Bronchial epithelial cell (primary cell): ENCODE data around the gene C7orf25. TPM values are rescaled to one million over a fixed set of nuclear protein-coding genes. Genes with fewer than 3 reads are reported as not detected.

Experiments
- DNase-seq: peaks from one replicate; pipeline ENCODE4 v3.0.0-alpha.2; 2010; ENCODE audit warnings: low read depth
- FAIRE-seq: peaks from 2 replicates; lab custom pipeline; 2011; peaks lifted over from hg19 to GRCh38; lab: Jason Lieb, UNC
- H3K27me3 ChIP-seq: 2 replicates; pipeline ENCODE4 v1.5.1; 2011; ENCODE audit warnings: low read length; ENCODE audit not compliant: control insufficient read depth, insufficient read depth
- H3K36me3 ChIP-seq: 2 replicates; pipeline ENCODE4 v1.5.1; 2011; ENCODE audit warnings: low read length; ENCODE audit not compliant: control insufficient read depth, insufficient read depth
- H3K4me3 ChIP-seq: 2 replicates; pipeline ENCODE4 v1.5.1; 2011; ENCODE audit warnings: mild to moderate bottlenecking, low read depth, low read length, control low read depth
- total RNA-seq: library from RNA; depleted of rRNA; stranded (reverse); fragments of >200 nt; gene quantifications from 2 replicates; pipeline ENCODE4 v1.2.1, GENCODE V29; 2014
- TF ChIP-seq, protein P1 (sequence below): IDR thresholded peaks from 2 replicates; pipeline ENCODE4 v1.5.1; 2011; ENCODE audit warnings: mild to moderate bottlenecking, moderate library complexity, low read length, control low read depth, inconsistent platforms; ENCODE audit not compliant: insufficient read depth, severe bottlenecking

C7orf25 gene
- 3.2 and 3.7 TPM in 2 replicates for total RNA-seq

GRCh38 chr7:42911454-42912447 lies at the start of gene C7orf25:
Gene C7orf25 (minus strand): TSS chr7:42912070. CDS start chr7:42910900, 1,170 bp downstream.
- FAIRE-seq (no peak), DNase-seq (peak; percentile 78)
- peaks cover 2% of the 10 kb centered on the region for H3K36me3 ChIP-seq
- TF ChIP-seq, protein P1, sequence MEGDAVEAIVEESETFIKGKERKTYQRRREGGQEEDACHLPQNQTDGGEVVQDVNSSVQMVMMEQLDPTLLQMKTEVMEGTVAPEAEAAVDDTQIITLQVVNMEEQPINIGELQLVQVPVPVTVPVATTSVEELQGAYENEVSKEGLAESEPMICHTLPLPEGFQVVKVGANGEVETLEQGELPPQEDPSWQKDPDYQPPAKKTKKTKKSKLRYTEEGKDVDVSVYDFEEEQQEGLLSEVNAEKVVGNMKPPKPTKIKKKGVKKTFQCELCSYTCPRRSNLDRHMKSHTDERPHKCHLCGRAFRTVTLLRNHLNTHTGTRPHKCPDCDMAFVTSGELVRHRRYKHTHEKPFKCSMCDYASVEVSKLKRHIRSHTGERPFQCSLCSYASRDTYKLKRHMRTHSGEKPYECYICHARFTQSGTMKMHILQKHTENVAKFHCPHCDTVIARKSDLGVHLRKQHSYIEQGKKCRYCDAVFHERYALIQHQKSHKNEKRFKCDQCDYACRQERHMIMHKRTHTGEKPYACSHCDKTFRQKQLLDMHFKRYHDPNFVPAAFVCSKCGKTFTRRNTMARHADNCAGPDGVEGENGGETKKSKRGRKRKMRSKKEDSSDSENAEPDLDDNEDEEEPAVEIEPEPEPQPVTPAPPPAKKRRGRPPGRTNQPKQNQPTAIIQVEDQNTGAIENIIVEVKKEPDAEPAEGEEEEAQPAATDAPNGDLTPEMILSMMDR, result no peak
- no peaks in the 10 kb centered on the region for H3K27me3 ChIP-seq
- H3K4me3 ChIP-seq, result peak within 1 kb of the TSS; percentile 56

DNA sequence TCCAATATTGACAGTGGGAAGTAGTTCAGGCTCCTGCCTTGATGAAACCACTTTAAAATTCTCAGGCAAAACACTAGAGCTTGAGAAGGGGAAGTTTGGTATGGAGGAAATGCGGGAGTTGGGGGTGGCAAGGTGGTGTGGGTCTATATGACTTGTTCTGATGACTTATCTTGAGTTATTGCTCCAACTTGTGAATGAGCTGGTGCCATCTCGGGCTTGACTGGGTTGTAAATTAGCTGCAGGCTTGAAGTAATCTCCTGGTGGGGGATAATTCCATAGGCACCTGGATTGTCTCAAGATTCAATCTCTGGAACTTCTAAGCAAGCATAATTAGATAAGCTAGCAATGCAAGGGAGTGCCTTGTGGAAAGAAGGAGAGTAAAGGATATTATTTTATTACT lies 49.3 kb upstream of the C7orf25 start:
- DNase-seq, result no peak
- no peak overlapping the region for H3K4me3 ChIP-seq
- TF ChIP-seq, protein P1, result no peak
- peaks cover 5% of the 10 kb centered on the region for H3K27me3 ChIP-seq
- no peak for FAIRE-seq
- no peaks in the 10 kb centered on the region for H3K36me3 ChIP-seq

GRCh38 chr7:42960762-42961161 lies 48.9 kb upstream of the C7orf25 start:
- DNase-seq, result no peak
- FAIRE-seq, result peak; percentile 18
- Histone ChIP-seq H3K36me3 (no peaks in the 10 kb centered on the region), H3K27me3 (peaks cover 5% of the 10 kb centered on the region), H3K4me3 (no peak overlapping the region)
- TF ChIP-seq, protein P1, result no peak

DNA sequence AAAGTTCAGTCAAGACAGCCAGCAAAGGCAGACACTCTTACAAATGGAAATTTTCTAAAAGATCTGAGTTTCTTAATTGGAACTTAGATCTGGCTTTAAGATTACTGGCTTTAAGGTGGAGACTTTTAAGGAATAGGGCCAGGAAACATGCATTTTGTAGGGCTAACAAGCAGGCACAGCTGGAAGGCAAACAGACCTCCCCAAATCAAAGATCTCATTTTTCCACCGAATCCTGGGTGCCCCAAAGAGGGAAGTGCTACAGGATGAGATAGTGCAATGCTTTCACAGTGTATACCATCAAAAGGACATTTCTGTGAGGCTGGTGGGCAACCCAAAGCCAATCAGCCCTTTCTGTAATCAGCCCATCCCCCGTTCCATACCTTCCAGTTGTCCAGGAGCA lies 47.7 kb upstream of the C7orf25 start:
- peaks cover 2% of the 10 kb centered on the region for H3K27me3 ChIP-seq
- no peaks in the 10 kb centered on the region for H3K36me3 ChIP-seq
- FAIRE-seq (no peak), DNase-seq (no peak)
- TF ChIP-seq, protein P1, result no peak
- no peak overlapping the region for H3K4me3 ChIP-seq

- TF ChIP-seq, protein P1, result no peak
- no peak overlapping the region for H3K4me3 ChIP-seq
- no peak for FAIRE-seq
- no peaks in the 10 kb centered on the region for H3K36me3 ChIP-seq
- no peak for DNase-seq
- no peaks in the 10 kb centered on the region for H3K27me3 ChIP-seq
Measured at GRCh38 chr7:42956062-42956461, 44.2 kb upstream of the C7orf25 start.
